Endothelial cell of umbilical vein (primary cell): Measurements from ENCODE around the gene CH25H. TPM values are rescaled to one million over a fixed set of nuclear protein-coding genes. Genes with fewer than 3 reads are reported as not detected.

Source experiments
- BruUV-seq: library from RNA; stranded (reverse); fragments of 400-500 nt; replicated peaks from 2 replicates; lab custom pipeline; 2021; lab: Mats Ljungman, UMichigan
- CTCF ChIA-PET: fragments of 300-600, 350-600 bp; sonication (Branson Sonifier 250); formaldehyde crosslinking; loops from one replicate; lab custom pipeline; 2021; ENCODE audit warnings: antibody characterized with exemption, inconsistent platforms; lab: Charles Lee
- POLR2A ChIA-PET: fragments of 300-600, 350-600 bp; sonication (Branson Sonifier 250); formaldehyde crosslinking; loops from one replicate; lab custom pipeline; 2021; ENCODE audit warnings: antibody characterized with exemption, inconsistent platforms; lab: Charles Lee
- DNase-seq: peaks from one replicate; pipeline ENCODE4 v3.0.0-alpha.2; 2011; ENCODE audit warnings: low read depth, low spot score
- FAIRE-seq: peaks from 2 replicates; lab custom pipeline; 2011; peaks lifted over from hg19 to GRCh38; lab: Jason Lieb, UNC
- H2AFZ ChIP-seq: 2 replicates; pipeline ENCODE4 v1.6.0; 2012; ENCODE audit warnings: low read depth, low read length, control low read depth, inconsistent platforms
- H3K27ac ChIP-seq: 2 replicates; pipeline ENCODE4 v1.5.1; 2011; ENCODE audit warnings: low read depth, mild to moderate bottlenecking, control low read depth, low read length, moderate library complexity; ENCODE audit not compliant: insufficient read depth
- H3K27me3 ChIP-seq, 2 experiments: 2 replicates each; pipeline versions ENCODE4 v1.6.0 to v1.6.1; 2011; ENCODE audit warnings: low read length in 2 of 2, mixed read lengths in 1 of 2; ENCODE audit not compliant: control insufficient read depth in 2 of 2, insufficient read depth in 2 of 2
- H3K36me3 ChIP-seq, 2 experiments: 2 replicates in 1 of 2; 3 replicates in 1 of 2; pipeline ENCODE4 v1.5.1; 2011; ENCODE audit warnings: low read length in 2 of 2, mild to moderate bottlenecking in 1 of 2, moderate library complexity in 1 of 2; ENCODE audit not compliant: control insufficient read depth in 2 of 2, insufficient read depth in 2 of 2; ENCODE audit errors: extremely low read depth in 1 of 2
- H3K4me1 ChIP-seq: 3 replicates; pipeline ENCODE4 v1.5.1; 2011; ENCODE audit warnings: mild to moderate bottlenecking, low read length; ENCODE audit not compliant: control insufficient read depth, insufficient read depth; ENCODE audit errors: extremely low read depth
- H3K4me2 ChIP-seq: 2 replicates; pipeline ENCODE4 v1.6.1; 2011; ENCODE audit warnings: low read length, control low read depth, mixed read lengths; ENCODE audit not compliant: insufficient read depth
- H3K4me3 ChIP-seq, 3 experiments: fragments of 200-600 bp in 1 of 3; sonication (generic), shearing (Covaris generic) in 1 of 3; replicated peaks in 1 of 3; 2 replicates each; pipeline ENCODE4 v1.5.1; 2011 to 2016; ENCODE audit warnings: control low read depth in 3 of 3, low read length in 3 of 3, mild to moderate bottlenecking in 2 of 3, inconsistent platforms in 1 of 3, low read depth in 1 of 3, moderate library complexity in 1 of 3; ENCODE audit not compliant: insufficient read depth in 1 of 3
- H3K79me2 ChIP-seq: 2 replicates; pipeline ENCODE4 v1.6.0; 2012; ENCODE audit warnings: low read length, inconsistent platforms; ENCODE audit not compliant: control insufficient read depth, insufficient read depth
- H3K9ac ChIP-seq: replicated peaks from 2 replicates; pipeline ENCODE3; 2011; ENCODE audit warnings: low read length, control low read depth; ENCODE audit not compliant: insufficient read depth; ENCODE audit errors: extremely low read depth
- H3K9me1 ChIP-seq: replicated peaks from 3 replicates; pipeline ENCODE4 v1.6.0; 2011; ENCODE audit warnings: mild to moderate bottlenecking, low read length; ENCODE audit not compliant: control insufficient read depth, insufficient read depth; ENCODE audit errors: extremely low read depth
- H3K9me3 ChIP-seq: replicated peaks from 2 replicates; pipeline ENCODE4 v1.5.1; 2012; ENCODE audit warnings: low read length, inconsistent platforms; ENCODE audit not compliant: control insufficient read depth, insufficient read depth
- H4K20me1 ChIP-seq: replicated peaks from 2 replicates; pipeline ENCODE3; 2011; ENCODE audit warnings: mild to moderate bottlenecking, low read length; ENCODE audit not compliant: control insufficient read depth, insufficient read depth; ENCODE audit errors: extremely low read depth
- CTCF ChIP-seq, 2 donors: IDR thresholded peaks; 1 replicate in 1 of 2; 2 replicates in 1 of 2; pipeline ENCODE4 v1.5.1; 2011; ENCODE audit warnings: low read length in 2 of 2, mild to moderate bottlenecking in 2 of 2, moderate library complexity in 2 of 2, control low read depth in 1 of 2, inconsistent platforms in 1 of 2, low read depth in 1 of 2; ENCODE audit not compliant: insufficient read depth in 1 of 2; ENCODE audit errors: extremely low read depth in 1 of 2
- EZH2 ChIP-seq: IDR thresholded peaks from 2 replicates; pipeline ENCODE4 v1.6.1; 2012; ENCODE audit warnings: borderline replicate concordance, low read depth, mild to moderate bottlenecking, moderate library complexity, low read length, inconsistent platforms; ENCODE audit not compliant: severe bottlenecking
- FOS ChIP-seq: IDR thresholded peaks from 2 replicates; pipeline ENCODE4 v1.6.1; 2011; ENCODE audit warnings: mild to moderate bottlenecking, low read length, moderate library complexity, borderline replicate concordance; ENCODE audit not compliant: insufficient read depth
- JUN ChIP-seq: IDR thresholded peaks from 2 replicates; pipeline ENCODE4 v1.6.1; 2011; ENCODE audit warnings: borderline replicate concordance, low read depth; ENCODE audit not compliant: insufficient read length, insufficient read depth
- MAX ChIP-seq: IDR thresholded peaks from 2 replicates; pipeline ENCODE4 v1.6.1; 2011; ENCODE audit not compliant: insufficient read depth, insufficient read length
- MYC ChIP-seq: IDR thresholded peaks from one replicate; pipeline ENCODE4 v1.6.1; 2011; ENCODE audit warnings: mild to moderate bottlenecking, low read depth, low read length
- POLR2A ChIP-seq: IDR thresholded peaks from 2 replicates; pipeline ENCODE4 v1.6.1; 2012; ENCODE audit warnings: low read depth, mild to moderate bottlenecking, control low read depth, low read length
- POLR2AphosphoS5 ChIP-seq: IDR thresholded peaks from 2 replicates; pipeline ENCODE4 v1.6.1; 2012; ENCODE audit warnings: low read depth, mild to moderate bottlenecking, control low read depth, low read length, moderate library complexity; ENCODE audit not compliant: insufficient read depth
- dilution Hi-C: fragments of 300-500 bp; cut with MboI; formaldehyde crosslinking; loops from one replicate; pipeline ENCODE4 v1.15.0; 2019; ENCODE audit warnings: low sequenced_read_pairs; ENCODE audit not compliant: extremely low pct_ligation_motif_present
- intact Hi-C: fragments of 100-400 bp; cut with micrococcal nuclease; formaldehyde crosslinking; loops from one replicate; pipeline ENCODE4 v1.10.0; 2022
- polyA plus RNA-seq, 4 experiments: library from polyadenylated mRNA; depleted of rRNA in 3 of 4; stranded (reverse) in 3 of 4; unstranded in 1 of 4; fragments of >200 nt; gene quantifications; 2 replicates each; pipeline versions ENCODE4 v1.2.1 to v1.2.3, GENCODE V29; 2011 to 2012; ENCODE audit warnings: missing spikeins in 1 of 4
- total RNA-seq: library from RNA; stranded (reverse); gene quantifications from 2 replicates; pipeline ENCODE4 v1.2.3, GENCODE V29; 2021

CH25H gene
- total and polyA plus RNA-seq, 2 donors (not counting 3 experiments of a cell fraction or from before 2014, with no cell fraction given), result 0.30 TPM; not detected in 1

- no TSS peak for BruUV-seq
- H3K36me3 ChIP-seq, result no peaks in the 10 kb centered on the region
- FAIRE-seq (no peak), DNase-seq (no peak)
- no peaks in the 10 kb centered on the region for H3K79me2 ChIP-seq
- dilution Hi-C loops (no loop called here), intact Hi-C loops (no loop called here)
- no peak overlapping the region for H3K9ac ChIP-seq
- H3K4me1 ChIP-seq, result no peaks in the 10 kb centered on the region
- ChIA-PET POLR2A (no interaction called here), CTCF (no interaction called here)
- H3K9me3 ChIP-seq, result no peaks in the 10 kb centered on the region
- no peaks in the 10 kb centered on the region for H3K27me3 ChIP-seq
- no peak overlapping the region for H2AFZ ChIP-seq
- no peaks in the 10 kb centered on the region for H3K9me1 ChIP-seq
- TF ChIP-seq MYC, result no peak
- no peak for TF ChIP-seq JUN
- no peak for TF ChIP-seq EZH2
- no peak for TF ChIP-seq MAX
- no peak for TF ChIP-seq POLR2AphosphoS5
- TF ChIP-seq POLR2A, result no peak
- TF ChIP-seq FOS, result no peak
- no peak for TF ChIP-seq CTCF (IDR thresholded peaks at IDR 0.05; ENCODE audit: extremely low read depth in 1 of 2, insufficient read depth in 1 of 2, low read depth in 1 of 2, low read length in 2 of 2)
- H3K4me2 ChIP-seq, result no peak overlapping the region
- no peaks in the 10 kb centered on the region for H4K20me1 ChIP-seq
- no peak overlapping the region for H3K27ac ChIP-seq
- H3K4me3 ChIP-seq, result no peak overlapping the region
Measured at GRCh38 chr10:89242840-89243568, 35.9 kb upstream of the CH25H start.
